HPDE6-E6E7 (cell line): ENCODE measurements around the gene SCP2.

ENCODE experiments used
- DNase-seq: peaks from one replicate; pipeline ENCODE4 v3.0.0; 2011; ENCODE audit warnings: missing footprints; ENCODE audit errors: extremely low spot score

SCP2 gene

GRCh38 chr1:53068314-53069099 lies 141.4 kb downstream of the SCP2 start:
- no peak for DNase-seq

GRCh38 chr1:53069265-53069662 lies 142.2 kb downstream of the SCP2 start:
- no peak for DNase-seq

GRCh38 chr1:53069663-53070327 lies 142.7 kb downstream of the SCP2 start:
- DNase-seq: no peak

- DNase-seq: no peak
Observed at GRCh38 chr1:53070621-53071020, 143.5 kb downstream of the SCP2 start.

- DNase-seq: no peak
Observed at GRCh38 chr1:53071167-53071865, 144.2 kb downstream of the SCP2 start.

GRCh38 chr1:53071915-53072314 lies 144.8 kb downstream of the SCP2 start:
- DNase-seq: no peak

- no peak for DNase-seq
Observed at GRCh38 chr1:53073287-53073686, 146.2 kb downstream of the SCP2 start.

- no peak for DNase-seq
Observed at GRCh38 chr1:53073868-53074311, 146.8 kb downstream of the SCP2 start.

- DNase-seq: no peak
Observed at GRCh38 chr1:53074313-53075154, 147.5 kb downstream of the SCP2 start.

- no peak for DNase-seq
Observed at GRCh38 chr1:53075206-53075605, 148.1 kb downstream of the SCP2 start.

- DNase-seq: no peak
Observed at GRCh38 chr1:53075761-53076163, 148.7 kb downstream of the SCP2 start.

- DNase-seq: no peak
Observed at GRCh38 chr1:53076165-53076564, 149.1 kb downstream of the SCP2 start.

GRCh38 chr1:53076721-53077598 lies 149.9 kb downstream of the SCP2 start:
- DNase-seq: no peak

- no peak for DNase-seq
Observed at GRCh38 chr1:53077599-53077965, 150.5 kb downstream of the SCP2 start.

GRCh38 chr1:53078333-53079101 lies 151.4 kb downstream of the SCP2 start:
- DNase-seq: no peak

GRCh38 chr1:53079251-53079650 lies 152.2 kb downstream of the SCP2 start:
- DNase-seq: no peak

- no peak for DNase-seq
Observed at GRCh38 chr1:53080041-53080440, 153.0 kb downstream of the SCP2 start.

- DNase-seq: no peak
Observed at GRCh38 chr1:53080769-53081168, 153.7 kb downstream of the SCP2 start.

GRCh38 chr1:53081384-53082066 lies 154.4 kb downstream of the SCP2 start:
- DNase-seq: no peak
